Measurements from ENCODE around the gene PPP1R12A.

- TF ChIP-seq CTCF (IDR thresholded peaks at IDR 0.05): no peak
- TF ChIP-seq EZH2 (IDR thresholded peaks at IDR 0.05): no peak
Measured at GRCh38 chr12:79925492-79925891, 9.4 kb downstream of the PPP1R12A start.
